GM18499 (cell line): ENCODE data around the gene TYW1.
"Not testable (repeated sequence)": the region's sequence is repeated elsewhere in the genome, so short reads cannot be mapped to it uniquely, and the experiment has no call there.

Source experiments
- ATAC-seq: cut with Tn5 transposase; IDR thresholded peaks from one replicate; pipeline ENCODE4 v1.9.1; 2021; ENCODE audit warnings: moderate number of reproducible peaks; ENCODE audit not compliant: insufficient read depth, unreplicated experiment

The TYW1 gene

DNA sequence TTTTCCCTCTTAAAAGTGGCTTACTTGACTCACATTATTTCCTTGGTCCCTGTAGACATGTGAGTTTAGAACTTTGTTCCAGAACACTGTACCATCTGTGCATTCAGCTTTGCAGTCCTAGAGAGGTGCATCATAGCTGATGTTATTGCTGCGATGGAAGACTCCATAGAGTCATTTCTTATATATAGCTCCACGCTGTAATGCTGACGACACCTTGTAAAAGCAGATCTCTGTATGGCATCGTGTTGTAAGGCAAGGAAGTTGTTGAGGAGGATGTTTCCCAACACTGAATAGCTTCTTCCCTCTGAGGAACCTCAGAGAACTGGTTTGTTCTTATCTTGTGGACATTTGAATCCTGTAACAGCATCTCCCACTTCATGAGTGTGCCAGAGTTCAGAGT lies 109.6 kb downstream of the TYW1 start:
- ATAC-seq: not testable (repeated sequence)

DNA sequence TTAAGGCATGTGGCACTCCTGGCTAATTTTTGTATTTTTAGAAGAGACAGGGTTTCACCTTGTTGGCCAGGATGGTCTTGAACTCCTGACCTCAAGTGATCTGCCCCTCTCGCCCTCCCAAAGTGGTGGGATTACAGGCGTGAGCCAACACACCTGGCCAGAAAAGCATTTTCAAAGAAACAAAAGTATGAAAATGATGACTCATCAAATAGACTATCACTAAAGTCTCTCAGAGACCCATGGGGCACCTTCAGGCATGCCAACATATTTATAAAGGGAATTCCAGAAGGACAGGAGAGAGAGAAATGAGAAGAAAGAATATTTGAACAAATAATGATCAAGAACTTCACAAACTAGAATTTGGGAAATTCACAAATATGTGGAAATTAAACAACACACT lies 114.7 kb downstream of the TYW1 start:
- ATAC-seq: not testable (repeated sequence)

DNA sequence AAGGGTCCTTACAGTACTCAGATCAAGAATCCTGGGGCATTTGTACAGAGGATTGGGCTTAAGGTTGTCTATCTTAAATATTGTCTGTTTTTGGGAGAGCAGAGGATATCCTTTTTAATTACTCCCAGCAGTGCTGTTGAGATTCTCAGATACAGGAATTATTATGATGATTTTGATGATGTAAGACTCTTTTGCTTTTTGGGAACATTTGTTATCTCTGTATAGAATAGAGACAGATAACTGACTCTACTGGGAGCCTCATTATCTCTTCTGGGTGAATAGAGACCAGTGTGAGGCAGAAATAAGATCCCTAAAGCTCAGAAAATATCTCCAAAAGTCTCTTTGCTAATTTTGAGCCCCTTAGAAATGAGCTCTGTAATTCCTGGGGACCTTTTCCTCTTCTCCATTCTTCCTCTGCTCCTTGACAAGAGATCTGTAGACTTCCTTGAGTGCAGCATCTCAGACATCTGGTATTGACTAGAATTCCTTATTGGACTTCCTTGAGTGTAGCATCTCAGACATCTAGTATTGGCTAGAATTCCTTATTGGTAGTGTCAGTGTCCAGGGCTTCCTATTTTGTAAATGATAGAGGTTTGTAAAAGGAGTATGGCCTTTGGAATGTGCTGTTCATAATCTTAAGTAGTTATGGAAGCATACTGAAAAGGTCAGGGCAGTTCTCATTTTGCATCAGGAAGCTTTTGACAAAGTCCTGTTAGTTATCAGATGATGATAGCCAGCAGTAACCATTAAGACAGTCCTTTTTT lies 118.0 kb downstream of the TYW1 start:
- ATAC-seq: not testable (repeated sequence)

DNA sequence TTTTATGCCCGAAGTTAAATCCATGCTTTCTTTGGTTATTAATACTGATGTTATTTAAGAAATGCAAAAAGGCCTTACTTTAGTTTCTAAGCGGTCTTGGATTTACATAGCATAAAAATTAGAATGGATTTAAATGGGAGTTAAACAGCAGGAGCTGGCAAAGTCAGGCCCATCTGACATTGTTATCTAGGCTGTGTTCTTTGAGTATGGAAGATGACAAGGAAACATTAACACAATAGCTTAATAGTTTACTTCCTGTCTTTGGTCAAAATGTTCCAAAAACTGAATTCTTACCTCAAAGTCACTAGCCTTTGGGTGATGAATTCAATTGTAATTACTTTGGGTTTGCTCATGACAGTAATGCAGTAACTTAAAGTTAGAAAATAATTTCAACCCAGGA lies 123.9 kb downstream of the TYW1 start:
- ATAC-seq: not testable (repeated sequence)

DNA sequence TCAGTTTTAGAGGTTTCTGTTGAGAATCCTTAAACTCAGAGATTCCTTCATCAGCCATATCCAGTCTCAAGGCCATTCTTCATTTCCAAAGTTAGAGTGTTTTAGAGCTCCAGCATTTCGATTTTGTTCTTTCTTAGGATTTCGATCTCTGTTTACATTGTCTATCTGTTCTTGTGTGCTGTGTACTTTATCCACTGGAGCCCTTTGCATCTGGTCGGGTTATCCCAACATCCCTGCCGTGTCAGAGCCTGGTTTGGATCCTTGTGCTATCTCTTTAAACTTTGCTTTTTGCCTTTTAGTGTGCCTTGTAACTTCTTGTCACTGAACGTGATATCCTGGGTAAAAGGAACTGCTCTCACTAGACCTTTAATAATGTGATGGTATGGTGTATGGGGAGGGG lies 131.6 kb downstream of the TYW1 start:
- ATAC-seq: not testable (repeated sequence)

DNA sequence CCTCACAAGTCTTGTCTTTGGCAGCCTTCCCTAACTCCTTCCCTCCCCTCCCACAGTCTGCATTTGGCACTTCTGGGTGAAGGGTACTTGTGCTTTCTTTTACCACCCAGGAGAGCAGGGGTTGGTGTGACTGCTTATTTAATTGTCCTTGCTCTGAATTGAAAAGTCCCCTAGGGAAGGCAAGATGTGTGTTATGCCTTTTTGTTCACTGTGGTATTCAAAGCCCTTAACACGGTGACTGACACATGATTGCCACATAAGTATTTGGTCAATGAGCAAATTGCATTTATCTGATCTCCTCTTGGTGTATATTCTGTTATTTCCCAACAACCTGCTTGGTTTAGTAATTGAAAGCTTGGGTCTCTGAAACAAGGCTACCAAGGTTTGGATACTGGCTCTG lies 134.1 kb downstream of the TYW1 start:
- not testable (repeated sequence) for ATAC-seq

DNA sequence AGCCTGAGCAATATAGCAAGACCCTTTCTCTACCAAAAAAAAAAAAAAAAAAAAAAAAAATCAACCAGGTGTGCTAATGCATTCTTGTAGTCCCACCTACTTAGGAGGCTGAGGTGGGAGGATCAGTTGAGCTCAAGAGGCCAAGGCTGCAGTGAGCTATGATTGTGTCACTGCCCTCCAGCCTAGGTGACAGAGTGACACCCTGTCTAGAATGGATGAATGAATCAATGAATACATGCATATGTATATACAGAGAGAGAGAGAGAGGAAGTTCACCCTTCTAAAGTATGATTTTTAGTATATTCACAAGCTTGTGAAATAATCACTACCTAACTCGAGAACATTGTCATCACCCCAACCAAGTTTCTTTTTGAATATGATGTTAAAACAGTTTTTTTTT lies 138.3 kb downstream of the TYW1 start:
- ATAC-seq: not testable (repeated sequence)

DNA sequence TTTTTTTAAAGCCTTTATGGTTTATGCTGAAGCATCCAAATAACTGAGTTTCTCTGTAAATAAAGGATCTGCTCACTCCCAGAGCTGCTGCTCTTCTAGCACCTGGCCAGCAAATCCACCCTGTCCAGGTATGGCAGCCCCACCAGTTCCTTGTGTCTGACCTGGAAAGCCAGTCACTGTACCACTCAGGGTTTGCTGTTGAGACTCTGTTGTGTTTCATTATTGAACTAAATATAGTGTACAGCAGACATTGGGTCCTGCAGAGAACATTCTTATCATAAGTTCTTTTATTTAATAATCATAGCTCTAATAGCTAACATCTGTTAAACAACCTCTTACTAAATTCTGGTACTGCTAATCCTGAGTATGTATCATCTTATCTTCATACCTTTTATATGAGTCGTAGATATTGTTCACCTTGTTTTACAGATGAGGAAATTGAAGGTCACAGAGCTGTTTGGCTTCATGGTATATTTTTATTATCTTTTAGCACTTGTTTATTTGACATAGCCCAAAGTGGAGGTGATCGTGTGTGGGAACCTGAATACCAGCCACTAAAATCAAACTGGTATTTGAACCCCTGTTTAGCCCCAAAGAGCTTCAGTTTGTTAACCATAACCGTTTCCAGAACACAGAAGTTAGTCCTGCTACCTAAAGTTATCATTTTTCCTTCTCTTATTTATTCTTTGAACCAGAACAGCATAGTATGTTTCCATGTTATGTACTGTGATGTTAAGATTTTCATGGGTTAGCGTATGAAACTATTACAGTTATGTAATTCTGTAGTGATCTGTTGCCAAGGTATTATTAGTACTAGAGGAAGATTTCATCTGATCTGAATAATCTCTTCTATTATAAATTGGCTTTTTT lies 139.2 kb downstream of the TYW1 start:
- ATAC-seq: not testable (repeated sequence)

DNA sequence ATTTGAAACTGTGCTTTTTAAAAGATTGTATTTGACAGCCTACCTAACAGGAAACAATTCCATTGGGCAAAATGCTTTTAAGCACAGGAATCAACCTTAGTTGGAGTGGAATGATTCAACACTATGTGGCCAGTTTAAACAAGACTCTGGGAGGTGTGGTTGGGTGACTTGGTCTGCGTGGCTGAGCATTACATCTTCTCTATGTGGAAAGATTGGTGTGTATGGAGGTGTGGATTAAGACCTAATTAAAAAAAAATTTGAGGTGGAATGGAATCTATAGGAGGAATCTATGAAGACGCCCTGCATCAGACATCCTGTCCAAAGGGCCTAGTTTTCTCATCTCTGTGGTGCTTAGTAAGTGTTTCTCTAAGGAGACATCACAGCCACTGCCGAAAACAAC lies 140.9 kb downstream of the TYW1 start:
- not testable (repeated sequence) for ATAC-seq

DNA sequence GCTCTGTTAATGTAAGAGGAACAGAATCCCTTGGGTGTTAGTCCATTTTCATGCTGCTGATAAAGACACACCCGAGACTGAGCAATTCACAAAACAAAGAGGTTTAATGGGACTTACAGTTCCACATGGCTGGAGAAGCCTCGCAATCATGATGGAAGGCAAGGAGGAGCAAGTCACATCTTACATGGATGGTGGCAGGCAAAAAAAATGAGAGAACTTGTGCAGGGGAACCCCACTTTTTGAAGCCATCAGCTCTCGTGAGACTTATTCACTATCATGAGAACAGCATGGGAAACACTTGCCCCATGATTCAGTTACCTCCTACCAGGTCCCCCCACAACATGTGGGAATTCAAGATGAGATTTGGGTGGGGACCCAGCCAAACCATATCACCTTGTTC lies 143.2 kb downstream of the TYW1 start:
- not testable (repeated sequence) for ATAC-seq

DNA sequence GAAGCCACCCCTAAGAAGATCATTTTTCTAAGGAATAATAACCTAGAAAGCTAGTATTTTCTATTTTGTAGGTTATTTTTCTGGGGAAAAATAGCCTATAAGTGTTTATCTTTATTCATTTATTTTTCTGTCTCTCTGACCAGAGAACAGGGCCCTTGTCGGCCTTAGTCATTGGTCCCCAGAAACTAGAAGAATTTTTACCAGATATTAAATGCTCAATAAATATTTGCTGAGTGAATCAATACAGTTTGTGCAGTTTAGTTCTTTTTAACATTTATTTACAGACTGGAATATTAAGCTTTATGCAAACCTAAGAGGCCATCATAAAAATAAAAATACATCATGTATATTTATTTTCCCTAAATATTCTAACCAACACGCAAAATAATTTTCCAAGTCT lies 144.4 kb downstream of the TYW1 start:
- not testable (repeated sequence) for ATAC-seq

DNA sequence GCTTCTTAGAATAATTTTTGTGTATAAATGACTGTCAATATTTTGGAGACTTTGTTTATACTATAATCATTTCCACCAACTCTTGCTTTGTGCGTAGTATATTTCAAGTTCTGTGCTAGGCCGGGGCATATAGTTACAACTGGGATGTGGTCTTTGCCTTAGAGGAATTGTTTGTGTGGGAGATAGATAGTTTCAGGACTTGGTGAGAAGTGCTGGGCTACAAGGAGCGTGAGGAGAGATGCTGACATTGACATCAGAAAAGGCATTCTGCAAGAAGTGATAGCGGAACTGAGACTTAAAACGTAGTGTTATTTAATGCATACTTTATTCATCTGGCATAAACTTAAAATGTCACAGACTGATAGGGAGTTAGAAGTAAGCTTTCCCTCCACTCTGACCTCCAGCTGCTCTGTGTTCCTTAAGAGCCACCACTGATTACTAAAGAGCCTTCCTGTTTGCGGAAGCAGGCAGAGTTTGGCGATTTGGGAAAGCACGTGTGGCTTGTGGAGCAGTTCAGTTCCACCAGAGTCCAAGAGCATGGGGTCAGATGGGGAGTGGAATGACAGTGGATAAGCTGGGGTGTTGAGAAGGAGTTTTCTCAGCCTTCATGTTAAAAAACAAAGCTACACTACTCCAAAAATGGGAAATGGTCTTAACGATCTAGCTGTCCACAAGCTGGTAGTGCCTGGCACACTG lies 146.6 kb downstream of the TYW1 start:
- not testable (repeated sequence) for ATAC-seq

DNA sequence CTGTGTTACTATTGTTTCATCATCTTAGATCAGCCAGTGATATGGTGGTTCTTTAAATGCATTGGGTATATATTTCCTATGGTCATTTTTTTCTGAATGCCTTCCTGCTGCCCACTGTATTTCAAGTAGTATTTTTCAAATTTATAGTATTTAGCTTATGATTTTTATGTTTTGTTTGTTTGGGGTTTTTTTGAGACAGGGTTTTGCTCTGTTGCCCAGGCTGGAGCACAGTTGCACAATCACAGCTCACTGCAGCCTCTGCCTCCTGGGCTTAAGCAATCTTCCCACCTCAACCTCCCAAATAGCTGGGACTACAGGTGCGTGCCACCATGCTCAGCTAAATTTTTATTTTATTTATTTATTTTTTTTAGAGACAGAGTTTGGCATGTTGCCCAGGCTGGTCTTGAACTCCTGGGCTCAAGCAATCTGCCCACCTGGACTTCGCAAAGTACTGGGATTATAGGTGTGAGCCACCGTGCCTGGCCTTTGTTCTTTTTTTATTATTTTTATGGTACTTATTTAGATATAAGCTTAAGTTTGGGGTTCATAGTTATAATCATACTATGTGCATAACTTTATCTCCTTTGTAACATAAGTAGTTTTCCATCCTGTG lies 149.1 kb downstream of the TYW1 start:
- not testable (repeated sequence) for ATAC-seq

DNA sequence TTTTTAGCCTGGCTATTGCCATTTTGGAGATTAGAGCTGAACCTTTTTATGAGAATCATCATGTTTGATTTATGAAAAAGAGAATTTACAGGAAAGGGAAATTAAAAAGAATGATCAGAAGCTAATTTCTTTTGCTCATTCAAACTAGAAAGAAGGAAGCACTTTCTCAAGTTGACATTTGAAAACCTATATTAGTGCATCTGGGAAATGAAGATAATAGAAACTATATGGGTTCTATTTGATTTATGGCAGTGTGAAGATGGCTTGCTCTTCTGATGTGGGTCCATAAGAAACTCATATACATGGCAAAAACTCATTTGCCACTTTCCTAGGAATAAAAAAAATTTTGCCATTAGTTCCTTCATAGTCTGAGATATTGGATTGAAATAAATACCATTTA lies 152.5 kb downstream of the TYW1 start:
- ATAC-seq: not testable (repeated sequence)

DNA sequence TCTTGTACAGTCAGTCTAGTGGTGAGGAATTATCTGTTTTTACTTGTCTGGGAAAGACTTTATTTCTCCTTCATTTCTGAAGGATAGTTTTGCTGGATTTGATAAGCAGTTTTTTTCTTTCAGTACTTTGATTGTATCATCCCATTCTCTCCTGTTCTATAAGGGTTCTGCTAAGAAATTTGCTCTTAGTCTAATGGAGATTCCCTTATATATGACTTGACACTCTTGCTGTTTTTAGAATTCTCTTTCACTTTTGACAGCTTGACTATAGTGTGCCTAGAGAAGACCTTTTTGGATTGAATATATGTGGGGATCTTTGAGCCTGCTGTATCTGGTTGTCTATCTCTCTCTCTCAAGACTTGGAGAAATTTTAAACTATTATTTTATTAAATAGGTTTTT lies 157.7 kb downstream of the TYW1 start:
- not testable (repeated sequence) for ATAC-seq

DNA sequence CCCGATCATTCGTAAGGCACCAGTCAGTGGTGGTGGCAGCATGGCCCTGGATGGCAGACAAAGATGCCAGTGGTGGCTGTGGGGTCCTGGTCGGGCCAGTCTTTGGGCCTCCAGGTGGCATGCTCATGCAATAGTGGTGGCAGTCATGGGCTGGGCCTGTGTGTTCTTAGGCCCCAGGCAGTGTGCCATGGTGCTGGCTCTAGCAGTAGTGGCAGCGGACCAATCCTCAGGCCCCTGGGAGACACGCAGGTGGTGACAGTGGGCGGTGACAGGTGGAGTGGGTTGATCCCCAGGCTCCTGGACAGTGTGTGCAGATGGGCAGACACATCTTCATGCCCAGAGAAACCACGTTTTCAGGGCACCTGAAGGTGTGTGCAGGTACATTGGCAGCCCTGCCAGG lies 159.4 kb downstream of the TYW1 start:
- ATAC-seq: not testable (repeated sequence)

DNA sequence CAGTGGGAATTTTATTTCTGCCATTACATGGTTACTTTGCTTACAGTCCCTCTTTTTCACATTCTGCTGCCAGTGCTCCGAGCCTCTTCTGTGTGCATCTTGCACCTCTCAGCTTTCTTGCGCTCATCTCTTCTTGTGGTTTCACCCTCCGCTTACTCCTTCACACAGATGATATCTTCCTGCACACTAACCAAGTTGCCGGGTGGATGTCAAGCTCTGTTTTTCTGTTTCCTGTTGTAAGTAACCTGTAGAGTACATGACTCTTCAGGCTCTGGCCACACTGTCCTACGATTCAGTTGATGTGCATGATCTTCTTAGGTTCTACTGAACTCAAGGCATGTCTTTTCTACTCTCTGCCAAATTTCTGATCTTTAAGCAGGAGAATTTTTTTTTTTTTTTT lies 166.7 kb downstream of the TYW1 start:
- ATAC-seq: not testable (repeated sequence)

DNA sequence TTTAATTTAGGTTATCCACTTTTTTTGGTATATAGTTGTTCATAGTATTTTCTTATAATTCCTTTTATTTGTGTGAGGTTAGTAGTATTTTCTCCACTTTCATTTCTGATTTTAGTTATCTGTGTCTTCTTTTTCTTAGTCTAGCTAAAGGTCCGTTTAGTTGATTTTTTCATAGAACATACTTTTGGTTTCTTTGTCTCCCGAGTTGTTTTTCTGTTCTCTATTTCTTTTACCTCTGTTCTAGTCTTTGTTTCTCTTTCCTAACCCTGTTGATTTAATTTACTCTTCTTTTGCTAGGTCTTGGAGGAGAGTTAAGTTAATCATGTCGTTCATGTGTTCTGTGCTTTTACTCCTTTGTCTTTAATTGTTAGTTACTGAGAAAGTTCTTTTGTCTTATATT lies 174.5 kb downstream of the TYW1 start:
- not testable (repeated sequence) for ATAC-seq

DNA sequence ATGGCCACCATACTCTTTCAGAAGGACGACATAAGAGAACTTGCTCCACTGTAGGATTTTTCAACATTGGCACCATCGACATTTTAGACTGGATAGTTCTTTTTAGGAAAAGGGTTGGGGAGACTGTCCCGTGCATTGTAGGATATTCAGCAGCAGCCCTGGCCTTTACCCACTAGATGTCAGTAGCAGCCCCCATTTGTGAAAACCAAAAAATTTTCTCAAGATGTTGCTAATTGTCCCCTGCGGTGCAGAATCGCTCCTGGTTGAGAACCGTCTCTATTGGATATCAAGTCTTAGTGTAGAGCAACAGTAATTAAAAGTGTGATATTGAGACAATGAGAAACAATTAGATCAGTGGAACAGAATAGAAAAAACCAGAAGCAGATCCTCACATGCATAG lies 180.1 kb downstream of the TYW1 start:
- not testable (repeated sequence) for ATAC-seq

DNA sequence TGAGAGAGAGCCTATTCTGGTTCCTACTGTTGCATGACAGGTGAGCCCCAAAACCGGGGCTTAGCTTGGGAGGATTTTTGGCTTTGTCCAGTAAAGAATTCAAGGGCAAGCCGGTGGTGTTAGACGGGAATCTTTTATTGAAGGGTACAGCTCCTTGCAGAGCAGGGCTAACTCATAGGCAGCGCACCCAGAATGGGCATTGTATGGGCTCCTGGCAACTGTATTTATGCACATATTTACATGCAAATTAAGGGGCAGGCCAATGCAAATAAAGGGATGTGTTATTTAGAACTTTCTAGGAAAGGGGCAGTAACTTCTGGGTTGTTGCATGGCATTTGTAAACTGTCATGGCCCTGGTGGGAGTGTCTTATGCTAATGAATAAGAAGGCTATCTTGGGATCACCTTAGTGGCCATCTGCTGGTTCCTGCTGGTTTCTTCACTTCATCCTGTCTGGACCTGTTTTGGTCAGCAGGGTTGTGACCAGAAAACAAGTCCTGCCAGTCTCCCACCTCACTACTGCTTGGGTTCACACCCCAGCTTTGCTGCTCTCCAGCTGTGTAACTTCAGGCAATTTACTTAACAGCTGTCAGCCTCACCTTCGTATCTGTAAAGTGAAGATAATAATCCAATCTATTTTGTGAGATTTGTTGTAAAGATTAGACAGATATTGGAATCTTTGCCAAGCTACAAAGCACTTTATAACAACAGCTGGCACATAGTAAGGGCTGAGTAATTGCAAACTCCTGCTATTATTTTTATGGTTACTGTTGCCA lies 182.5 kb downstream of the TYW1 start:
- ATAC-seq: not testable (repeated sequence)
